ENCODE results near the gene BCLAF3. TPM values are rescaled to one million over a fixed set of nuclear protein-coding genes. Genes with fewer than 3 reads are reported as not detected.

The BCLAF3 gene
- total RNA-seq, 2 donors from 2014 or later, result 7.6 to 9.4 TPM

DNA sequence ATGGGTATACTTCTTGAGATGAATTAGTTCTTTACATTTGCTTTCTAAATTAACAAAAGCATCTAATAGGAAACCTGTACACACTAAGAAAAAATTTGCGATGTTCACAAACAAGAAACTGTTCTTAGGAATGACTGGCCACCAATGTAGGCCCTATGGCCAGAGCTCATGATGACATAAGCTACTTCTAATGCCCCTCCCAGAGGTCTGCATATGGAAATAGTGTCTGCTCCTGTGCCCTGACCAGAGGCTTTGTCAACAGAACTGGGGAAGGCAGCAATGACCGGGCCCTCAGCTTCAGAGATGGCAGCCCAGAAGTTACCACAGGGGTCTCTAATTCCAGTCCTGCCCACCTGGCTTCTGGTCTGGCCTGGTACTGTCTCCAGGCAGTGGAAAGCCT is 15.0 kb upstream of the BCLAF3 start:
- ATAC-seq (no peak), DNase-seq (ENCODE audit: low spot score) (no peak)
- no peaks in the 10 kb centered on the region for H3K36me3 Mint-ChIP-seq
- H3K27ac Mint-ChIP-seq, result no peak overlapping the region
- no peaks in the 10 kb centered on the region for H3K9me3 Mint-ChIP-seq
- no peak overlapping the region for H3K4me3 Mint-ChIP-seq
- no peaks in the 10 kb centered on the region for H3K4me1 Mint-ChIP-seq (ENCODE audit: low read depth in 2 of 2)
- H3K27me3 Mint-ChIP-seq, result no peaks in the 10 kb centered on the region

DNA sequence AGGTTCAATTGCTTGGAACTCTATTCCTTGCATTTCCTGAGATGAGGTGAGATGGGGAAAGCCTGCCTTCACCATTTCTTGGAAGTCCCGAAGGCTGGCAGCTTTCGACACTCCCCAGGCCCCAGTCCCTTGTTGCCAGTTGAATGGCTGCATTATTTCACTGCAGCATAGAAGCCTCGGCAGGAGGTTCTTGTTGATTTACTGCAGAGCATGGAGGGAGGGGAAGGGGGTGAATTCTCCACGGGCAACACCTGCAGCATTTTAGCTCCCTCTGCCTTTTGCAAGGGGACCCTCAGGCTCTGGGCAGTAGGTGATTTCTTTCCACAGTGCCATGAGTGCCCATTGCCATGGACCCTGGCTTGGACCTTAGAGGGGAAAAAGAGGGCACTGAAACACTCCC is 10.7 kb upstream of the BCLAF3 start:
- Mint-ChIP-seq H3K36me3 (no peaks in the 10 kb centered on the region), H3K4me3 (no peak overlapping the region), H3K27me3 (peaks cover 0 to 3% of the 10 kb centered on the region in 2 donors), H3K9me3 (no peaks in the 10 kb centered on the region), H3K27ac (no peak overlapping the region), H3K4me1 (ENCODE audit: low read depth in 2 of 2) (no peaks in the 10 kb centered on the region)
- DNase-seq (ENCODE audit: low spot score) (no peak), ATAC-seq (peak in 1 of 2 donors; percentile 12)

DNA sequence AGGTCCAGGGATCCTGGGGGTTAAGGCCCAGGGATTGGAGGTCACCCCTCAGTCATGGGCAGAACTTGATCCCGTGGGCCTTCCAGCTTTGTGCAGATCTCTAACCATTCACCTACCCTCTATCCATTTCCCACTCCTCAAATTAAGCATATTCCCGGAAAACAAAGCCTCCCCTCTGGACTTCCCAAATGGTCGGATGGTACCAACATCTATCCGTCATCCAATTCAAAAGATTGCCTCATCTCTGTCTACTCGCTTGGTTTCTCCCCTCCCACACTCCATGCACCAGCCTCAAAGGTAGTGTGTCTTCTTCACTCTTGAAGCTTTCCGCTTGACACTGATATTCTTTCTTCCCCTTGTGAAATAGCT is 473 bp upstream of the BCLAF3 start:
- ATAC-seq (no peak), DNase-seq (ENCODE audit: low spot score) (no peak)
- Mint-ChIP-seq H3K9me3 (peaks cover 4% of the 10 kb centered on the region), H3K27me3 (peaks cover 0 to 7% of the 10 kb centered on the region in 2 donors), H3K4me1 (ENCODE audit: low read depth in 2 of 2) (peaks cover 12% of the 10 kb centered on the region in 2 donors), H3K4me3 (peak overlapping the region; percentile 82), H3K27ac (peak overlapping the region; percentile 46 to 78), H3K36me3 (no peaks in the 10 kb centered on the region)

DNA sequence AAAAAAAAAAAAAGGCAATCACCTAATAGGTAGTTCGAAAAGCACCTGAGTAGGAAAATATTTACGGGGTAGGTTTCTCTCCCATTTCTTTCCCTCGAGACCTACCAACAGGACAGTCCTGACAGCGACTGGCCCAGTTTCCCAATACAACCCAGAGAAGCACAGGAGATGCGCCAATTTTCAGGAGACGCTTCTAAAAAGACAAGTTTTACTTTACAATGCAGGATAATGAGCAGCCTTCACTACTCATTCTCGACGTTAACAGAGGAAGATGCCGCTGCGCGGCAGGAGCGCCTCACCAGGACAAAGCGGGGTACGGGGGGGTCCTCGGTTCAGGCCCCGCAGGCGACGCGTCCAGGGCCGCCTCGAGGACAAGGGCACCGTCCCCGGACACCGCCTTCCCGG is 708 bp downstream of the BCLAF3 start:
- H3K9me3 Mint-ChIP-seq, result peaks cover 4% of the 10 kb centered on the region
- peaks cover 0 to 6% of the 10 kb centered on the region in 2 donors for H3K27me3 Mint-ChIP-seq
- peaks cover 12% of the 10 kb centered on the region in 2 donors for H3K4me1 Mint-ChIP-seq (ENCODE audit: low read depth in 2 of 2)
- peak overlapping the region; percentile 96 for H3K4me3 Mint-ChIP-seq
- H3K36me3 Mint-ChIP-seq, result no peaks in the 10 kb centered on the region
- ATAC-seq, result no peak
- H3K27ac Mint-ChIP-seq, result peak overlapping the region; percentile 55 to 68
- DNase-seq (ENCODE audit: low spot score), result no peak

DNA sequence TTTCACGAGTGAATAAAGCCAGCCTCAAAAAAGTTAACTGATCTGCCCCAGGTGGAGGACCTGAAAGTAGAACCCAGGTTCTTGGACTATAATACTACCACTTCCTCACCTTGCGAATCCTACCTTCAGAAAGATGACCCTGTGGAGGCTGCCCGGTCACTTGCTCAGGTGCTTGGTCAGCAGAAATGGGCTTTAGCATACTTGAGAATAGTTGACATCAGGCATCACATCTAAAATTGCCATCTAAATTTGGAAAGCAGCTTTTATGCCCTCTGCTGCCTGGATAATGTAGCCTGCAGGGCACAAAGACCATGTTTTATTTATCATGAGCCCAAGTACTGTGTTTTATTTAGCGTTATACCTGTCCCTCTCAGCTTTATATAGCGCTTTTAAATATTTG is 3.0 kb downstream of the BCLAF3 start:
- ATAC-seq (no peak), DNase-seq (ENCODE audit: low spot score) (no peak)
- Mint-ChIP-seq H3K36me3 (no peaks in the 10 kb centered on the region), H3K9me3 (peaks cover 4% of the 10 kb centered on the region), H3K4me3 (no peak overlapping the region), H3K27ac (no peak overlapping the region), H3K27me3 (peaks cover 0 to 6% of the 10 kb centered on the region in 2 donors), H3K4me1 (ENCODE audit: low read depth in 2 of 2) (peaks cover 12% of the 10 kb centered on the region in 2 donors)

DNA sequence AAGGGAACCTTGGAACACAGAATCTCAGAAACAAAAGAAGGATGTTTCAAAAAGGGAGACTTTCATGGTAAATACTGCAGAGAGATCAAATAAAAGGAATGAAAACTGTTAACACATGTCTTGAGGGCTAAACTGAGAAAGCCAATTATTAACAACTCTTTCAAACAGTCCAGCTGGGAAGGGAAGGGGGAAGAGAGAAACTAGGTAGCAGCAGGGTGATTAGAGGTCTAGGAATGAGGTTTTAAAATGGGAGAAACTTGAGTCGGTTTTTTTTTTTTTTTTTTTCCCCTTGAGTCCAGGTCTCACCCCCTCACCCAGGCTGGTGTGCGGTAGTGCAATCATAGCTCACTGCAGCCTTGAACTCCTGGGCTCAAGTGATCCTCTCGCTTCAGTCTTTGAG is 4.3 kb downstream of the BCLAF3 start:
- Mint-ChIP-seq H3K36me3 (no peaks in the 10 kb centered on the region), H3K4me1 (ENCODE audit: low read depth in 2 of 2) (peaks cover 13 to 15% of the 10 kb centered on the region in 2 donors), H3K27ac (no peak overlapping the region), H3K4me3 (no peak overlapping the region), H3K9me3 (peaks cover 3% of the 10 kb centered on the region), H3K27me3 (peaks cover 0 to 3% of the 10 kb centered on the region in 2 donors)
- no peak for ATAC-seq
- DNase-seq (ENCODE audit: low spot score), result no peak

DNA sequence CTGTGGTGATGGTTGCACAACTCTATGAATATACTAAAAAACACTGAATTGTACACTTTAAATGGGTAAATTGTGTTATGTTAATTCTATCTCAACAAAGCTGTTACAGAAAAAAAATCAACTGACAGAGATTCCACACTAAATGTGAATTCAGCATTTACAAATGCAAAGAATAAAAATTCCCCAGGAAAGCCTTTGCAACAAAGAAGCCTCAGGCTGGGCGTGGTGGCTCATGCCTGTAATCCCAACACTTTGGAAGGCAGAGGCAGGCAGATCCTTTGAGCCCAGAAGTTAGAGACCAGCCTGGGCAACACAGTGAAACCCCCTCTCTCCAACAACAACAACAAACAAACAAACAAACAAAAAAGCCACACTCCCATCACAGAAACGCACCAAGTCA is 8.9 kb downstream of the BCLAF3 start:
- ATAC-seq (no peak), DNase-seq (ENCODE audit: low spot score) (no peak)
- peaks cover 16 to 23% of the 10 kb centered on the region in 2 donors for H3K4me1 Mint-ChIP-seq (ENCODE audit: low read depth in 2 of 2)
- H3K27me3 Mint-ChIP-seq, result peaks cover 0 to 2% of the 10 kb centered on the region in 2 donors
- H3K9me3 Mint-ChIP-seq, result no peaks in the 10 kb centered on the region
- peaks cover 10% of the 10 kb centered on the region for H3K36me3 Mint-ChIP-seq
- no peak overlapping the region for H3K4me3 Mint-ChIP-seq
- no peak overlapping the region for H3K27ac Mint-ChIP-seq

DNA sequence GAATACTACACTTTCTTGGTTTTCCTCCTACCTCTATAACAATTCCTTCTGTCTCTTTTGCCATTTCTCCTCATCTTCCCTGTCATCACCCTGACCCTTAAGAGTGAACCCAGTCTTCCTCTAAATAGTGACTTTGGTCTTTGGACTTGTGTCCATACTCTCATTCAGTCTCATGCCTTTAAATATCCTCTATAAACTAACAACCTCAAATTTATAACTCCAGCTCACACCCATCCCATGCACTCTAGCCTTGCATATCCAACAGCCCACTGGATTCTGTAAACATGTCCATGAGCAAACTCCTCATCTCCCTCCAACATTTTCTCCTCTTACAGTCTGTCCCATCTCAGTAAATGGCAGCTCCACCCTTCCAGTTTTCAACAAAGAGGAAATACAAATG is 15.0 kb downstream of the BCLAF3 start:
- Mint-ChIP-seq H3K27me3 (peaks cover 0 to 2% of the 10 kb centered on the region in 2 donors), H3K4me1 (ENCODE audit: low read depth in 2 of 2) (peaks cover 18 to 39% of the 10 kb centered on the region in 2 donors), H3K36me3 (peaks cover 16% of the 10 kb centered on the region), H3K27ac (no peak overlapping the region), H3K4me3 (no peak overlapping the region), H3K9me3 (no peaks in the 10 kb centered on the region)
- ATAC-seq, result no peak
- DNase-seq (ENCODE audit: low spot score), result no peak

DNA sequence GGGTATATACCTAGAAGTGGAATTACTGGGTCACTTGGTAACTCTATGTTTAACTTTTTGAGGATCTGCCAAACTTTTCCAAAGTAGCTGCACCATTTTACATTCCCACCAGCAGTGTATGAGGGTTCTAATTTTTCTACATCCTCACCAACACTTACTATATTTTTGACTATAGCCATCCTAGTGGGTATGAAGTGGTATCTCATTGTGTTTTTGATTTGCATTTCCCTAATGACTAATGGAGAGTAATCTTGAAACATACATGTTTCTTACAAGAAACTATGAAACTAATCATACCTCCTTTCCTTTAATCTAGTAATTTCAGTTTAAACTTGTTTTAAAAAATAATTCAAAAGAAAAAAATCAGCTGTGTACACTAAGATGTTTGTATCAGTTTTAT is 17.9 kb downstream of the BCLAF3 start:
- no peaks in the 10 kb centered on the region for H3K9me3 Mint-ChIP-seq
- H3K4me3 Mint-ChIP-seq, result no peak overlapping the region
- ATAC-seq (no peak), DNase-seq (ENCODE audit: low spot score) (no peak)
- H3K27me3 Mint-ChIP-seq, result no peaks in the 10 kb centered on the region
- H3K4me1 Mint-ChIP-seq (ENCODE audit: low read depth in 2 of 2), result peaks cover 13 to 29% of the 10 kb centered on the region in 2 donors
- peaks cover 12% of the 10 kb centered on the region for H3K36me3 Mint-ChIP-seq
- H3K27ac Mint-ChIP-seq, result no peak overlapping the region

DNA sequence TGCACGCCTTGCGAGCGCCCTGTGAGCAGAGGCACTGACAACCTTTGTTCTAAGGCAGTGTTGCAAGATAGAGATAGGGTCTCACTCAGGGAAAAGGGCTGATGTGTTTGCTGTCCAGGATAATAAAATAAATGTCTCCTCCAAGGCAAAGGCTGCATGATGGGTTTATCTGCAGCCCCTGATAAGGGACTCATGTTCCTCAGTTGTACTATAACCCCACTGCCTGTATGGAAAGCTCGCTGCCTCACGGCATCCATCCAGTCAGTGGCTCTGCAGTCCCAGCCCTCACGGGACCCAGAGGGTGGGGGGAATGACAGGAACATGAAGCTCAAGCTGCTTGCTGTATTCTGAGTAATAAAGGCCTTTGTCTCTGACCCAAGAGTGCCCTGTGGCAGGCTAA is 22.6 kb downstream of the BCLAF3 start:
- H3K4me3 Mint-ChIP-seq, result no peak overlapping the region
- no peak for DNase-seq (ENCODE audit: low spot score)
- H3K4me1 Mint-ChIP-seq (ENCODE audit: low read depth in 2 of 2), result peaks cover 7 to 16% of the 10 kb centered on the region in 2 donors
- H3K36me3 Mint-ChIP-seq, result peaks cover 10% of the 10 kb centered on the region
- H3K9me3 Mint-ChIP-seq, result no peaks in the 10 kb centered on the region
- H3K27me3 Mint-ChIP-seq, result no peaks in the 10 kb centered on the region
- no peak overlapping the region for H3K27ac Mint-ChIP-seq
- no peak for ATAC-seq

DNA sequence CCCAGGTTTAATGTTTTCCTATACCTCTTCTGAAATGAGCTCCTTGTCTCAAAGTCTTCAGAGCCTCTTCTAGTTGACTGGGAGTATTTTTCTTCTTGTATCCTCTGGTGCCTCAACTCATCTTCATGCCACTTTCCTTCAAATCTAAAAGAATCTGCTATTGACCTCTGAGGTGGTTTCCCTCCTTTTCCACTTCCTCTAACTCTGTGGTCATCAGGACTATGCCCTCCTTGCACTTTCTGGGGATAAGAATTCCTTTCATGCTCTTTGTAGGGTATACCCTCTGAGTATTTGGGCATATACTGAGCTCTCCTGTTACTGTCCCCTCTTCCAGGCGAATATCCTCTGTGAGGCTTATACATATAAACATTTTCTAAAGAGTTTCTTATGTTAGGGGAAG is 24.8 kb downstream of the BCLAF3 start:
- DNase-seq (ENCODE audit: low spot score) (no peak), ATAC-seq (no peak)
- Mint-ChIP-seq H3K4me3 (no peak overlapping the region), H3K27me3 (peaks cover 0 to under 1% of the 10 kb centered on the region in 2 donors), H3K4me1 (ENCODE audit: low read depth in 2 of 2) (peaks cover 3 to 10% of the 10 kb centered on the region in 2 donors), H3K9me3 (no peaks in the 10 kb centered on the region), H3K36me3 (peaks cover 10% of the 10 kb centered on the region), H3K27ac (no peak overlapping the region)

DNA sequence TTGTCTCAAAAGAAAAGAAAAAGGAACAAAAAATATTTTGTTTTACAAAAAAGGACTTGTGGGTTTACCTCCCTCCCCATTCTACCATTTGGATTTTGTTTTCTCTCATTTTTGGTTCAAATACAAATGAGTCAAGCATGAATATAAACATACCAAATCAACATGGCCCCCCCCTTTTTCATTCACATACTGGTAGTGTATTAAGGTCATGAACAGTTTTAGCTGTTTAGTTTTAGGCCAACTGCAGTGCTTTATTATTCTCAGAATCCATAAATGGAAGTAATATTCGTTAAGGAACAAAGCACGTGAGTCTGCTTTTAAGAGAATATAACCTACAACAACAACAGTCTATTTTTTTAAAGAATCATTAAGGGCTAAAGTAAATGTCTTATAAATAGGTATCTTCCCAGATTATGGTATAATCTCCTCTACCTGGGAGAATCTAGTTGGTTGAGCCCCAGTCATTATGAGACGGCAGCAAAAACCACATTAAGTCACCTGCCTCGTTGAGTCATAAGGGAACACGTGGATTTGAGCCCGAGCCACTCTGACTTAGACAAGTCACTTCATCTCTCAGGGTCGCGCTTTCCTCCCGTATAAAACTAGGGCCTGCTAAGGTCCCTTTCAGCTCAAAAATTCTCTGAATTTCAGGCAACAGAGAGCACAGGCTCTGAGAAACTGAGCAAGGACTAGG is 26.7 kb downstream of the BCLAF3 start:
- no peak overlapping the region for H3K27ac Mint-ChIP-seq
- H3K4me1 Mint-ChIP-seq (ENCODE audit: low read depth in 2 of 2), result peaks cover 7 to 10% of the 10 kb centered on the region in 2 donors
- H3K27me3 Mint-ChIP-seq, result peaks cover 0 to 2% of the 10 kb centered on the region in 2 donors
- H3K4me3 Mint-ChIP-seq, result no peak overlapping the region
- ATAC-seq, result no peak
- no peaks in the 10 kb centered on the region for H3K9me3 Mint-ChIP-seq
- no peak for DNase-seq (ENCODE audit: low spot score)
- peaks cover 10% of the 10 kb centered on the region for H3K36me3 Mint-ChIP-seq

DNA sequence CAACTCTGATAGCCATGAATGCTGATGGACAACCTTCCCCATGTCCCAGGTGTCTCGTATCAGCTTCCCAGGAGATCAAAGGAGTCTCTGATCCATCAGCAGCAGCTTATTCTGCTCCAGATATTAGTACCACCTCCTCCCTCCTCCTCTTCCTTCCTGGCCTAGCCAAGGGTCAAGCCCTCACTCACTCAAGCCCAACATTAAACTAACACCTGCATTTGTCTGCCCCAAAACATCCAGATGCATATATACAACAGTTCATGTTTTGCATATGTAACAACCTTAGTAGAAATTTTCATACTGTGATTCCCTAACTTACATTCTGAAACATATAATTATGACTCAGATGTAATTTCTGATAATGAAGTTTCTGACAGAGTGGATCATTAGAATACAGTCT is 29.9 kb downstream of the BCLAF3 start:
- Mint-ChIP-seq H3K27me3 (peaks cover 0 to 4% of the 10 kb centered on the region in 2 donors), H3K4me3 (no peak overlapping the region), H3K27ac (no peak overlapping the region), H3K36me3 (peaks cover under 1% of the 10 kb centered on the region), H3K9me3 (no peaks in the 10 kb centered on the region), H3K4me1 (ENCODE audit: low read depth in 2 of 2) (peaks cover under 1 to 6% of the 10 kb centered on the region in 2 donors)
- no peak for DNase-seq (ENCODE audit: low spot score)
- no peak for ATAC-seq

DNA sequence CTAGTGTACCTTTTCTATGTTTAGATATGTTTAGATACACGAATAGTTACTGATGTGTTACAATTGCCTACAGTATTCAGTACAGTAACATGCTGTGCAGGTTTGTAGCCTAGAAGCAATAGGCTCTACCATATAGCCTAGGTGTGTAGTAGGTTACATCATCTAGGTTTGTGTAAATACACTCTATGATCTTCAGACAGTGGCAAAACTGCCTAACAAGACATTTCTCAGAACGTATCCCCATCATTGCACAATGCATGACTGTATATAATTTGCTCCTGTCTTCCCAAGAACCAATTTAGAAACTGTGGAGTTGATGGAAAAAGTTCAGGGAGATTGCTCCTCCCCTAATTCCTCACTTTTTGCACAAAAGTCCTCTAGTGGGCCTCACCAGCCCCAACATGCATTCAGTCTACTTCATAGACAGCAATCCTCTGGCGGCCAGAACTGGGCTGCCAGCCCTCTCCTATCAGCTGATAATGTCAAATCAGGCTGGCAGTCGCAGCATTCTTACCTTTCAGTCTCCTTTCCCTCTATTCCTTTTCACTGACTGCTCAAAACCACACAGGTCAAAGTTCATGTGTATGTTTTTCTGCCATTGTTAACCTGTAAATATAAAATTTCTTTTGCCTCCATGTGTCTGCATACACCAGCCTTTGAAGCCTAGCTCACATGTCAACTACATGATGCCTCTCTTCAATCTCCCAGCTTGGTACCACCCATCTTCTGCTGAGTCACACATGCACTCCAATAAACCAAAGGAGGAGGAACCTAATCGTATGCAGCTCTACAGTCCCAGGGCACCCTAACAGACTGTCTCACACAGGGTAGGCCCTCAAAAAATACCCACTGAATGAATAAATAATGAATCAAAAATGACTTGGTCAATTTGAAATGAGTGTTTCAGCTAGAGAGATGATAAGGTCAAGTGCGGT is 32.0 kb downstream of the BCLAF3 start:
- Mint-ChIP-seq H3K9me3 (no peaks in the 10 kb centered on the region), H3K4me3 (no peak overlapping the region)

More for the DNA sequence above, 32.0 kb downstream of the BCLAF3 start:
- Mint-ChIP-seq H3K27me3 (peaks cover 0 to 4% of the 10 kb centered on the region in 2 donors), H3K27ac (no peak overlapping the region), H3K36me3 (no peaks in the 10 kb centered on the region), H3K4me1 (ENCODE audit: low read depth in 2 of 2) (peaks cover 0 to 6% of the 10 kb centered on the region in 2 donors)
- DNase-seq (ENCODE audit: low spot score) (no peak), ATAC-seq (no peak)

All from natural killer cell treated with Interleukin-12 subunit alpha and Interleukin-12 subunit beta and Interleukin-15 and Interleukin-18, amount 100 ng/mL, for 72 hours (primary cell).